IMR-90 (cell line): ENCODE results near the gene SLC9A9. TPM values are rescaled to one million over a fixed set of nuclear protein-coding genes. Genes with fewer than 3 reads are reported as not detected.

Experiments used
- ATAC-seq: fragments of 200-7000 bp; cut with Tn5 transposase; 2 replicates; pipeline ENCODE4 v1.9.1; 2020; ENCODE audit warnings: low read depth, mild to moderate bottlenecking, moderate library complexity
- BruUV-seq: library from RNA; stranded (reverse); fragments of 400-500 nt; replicated peaks from 2 replicates; lab custom pipeline; 2021; lab: Mats Ljungman, UMichigan
- CTCF ChIA-PET: fragments of 300-600 bp; formaldehyde crosslinking; extraction: SDS; loops from one replicate; lab custom pipeline; 2021; ENCODE audit warnings: antibody characterized with exemption; lab: Yijun Ruan, JAX
- POLR2A ChIA-PET: fragments of 300-600 bp; sonication (Branson Sonifier 250); formaldehyde crosslinking; loops from one replicate; lab custom pipeline; 2022; ENCODE audit warnings: antibody characterized with exemption; ENCODE audit not compliant: unreplicated experiment; lab: Charles Lee
- DNase-seq: peaks from one replicate; pipeline ENCODE4 v3.0.0; 2013
- H2AFZ ChIP-seq: replicated peaks from 2 replicates; pipeline ENCODE3; 2013; ENCODE audit warnings: low read length, mild to moderate bottlenecking; ENCODE audit not compliant: poor library complexity
- H2AK5ac ChIP-seq: 2 replicates; pipeline ENCODE4 v1.6.1; 2013; ENCODE audit warnings: low read depth, low read length, inconsistent platforms
- H2AK9ac ChIP-seq: replicated peaks from 2 replicates; pipeline ENCODE3; 2013; ENCODE audit warnings: mild to moderate bottlenecking, low read depth, low read length, moderate library complexity; ENCODE audit not compliant: poor library complexity
- H2BK120ac ChIP-seq: 2 replicates; pipeline ENCODE4 v1.6.1; 2013; ENCODE audit warnings: low read depth, low read length, inconsistent platforms
- H2BK15ac ChIP-seq: 3 replicates; pipeline ENCODE4 v1.6.1; 2013; ENCODE audit warnings: low read depth, low read length, inconsistent platforms
- H2BK20ac ChIP-seq: 2 replicates; pipeline ENCODE4 v1.6.1; 2013; ENCODE audit warnings: low read depth, mild to moderate bottlenecking, inconsistent platforms, low read length, moderate library complexity
- H2BK5ac ChIP-seq: 2 replicates; pipeline ENCODE4 v1.6.1; 2013; ENCODE audit warnings: mild to moderate bottlenecking, low read depth, low read length, inconsistent platforms; ENCODE audit not compliant: poor library complexity, severe bottlenecking
- H3K14ac ChIP-seq: replicated peaks from 2 replicates; pipeline ENCODE4 v1.6.1; 2013; ENCODE audit warnings: low read depth, low read length, inconsistent platforms
- H3K18ac ChIP-seq: 2 replicates; pipeline ENCODE4 v1.6.1; 2013; ENCODE audit warnings: low read depth, low read length, control low read depth
- H3K23ac ChIP-seq: 2 replicates; pipeline ENCODE4 v1.6.1; 2013; ENCODE audit warnings: low read depth, low read length, inconsistent platforms
- H3K27ac ChIP-seq: 2 replicates; pipeline ENCODE4 v1.5.1; 2013; ENCODE audit warnings: mild to moderate bottlenecking, control low read depth, low read length; ENCODE audit not compliant: insufficient read depth
- H3K27me3 ChIP-seq: 2 replicates; pipeline ENCODE4 v1.6.1; 2013; ENCODE audit warnings: low read length; ENCODE audit not compliant: control insufficient read depth, insufficient read depth
- H3K36me3 ChIP-seq: 2 replicates; pipeline ENCODE4 v1.6.1; 2013; ENCODE audit warnings: low read length, mixed read lengths; ENCODE audit not compliant: control insufficient read depth, insufficient read depth
- H3K4ac ChIP-seq: 2 replicates; pipeline ENCODE4 v1.6.1; 2013; ENCODE audit warnings: low read depth, low read length, inconsistent platforms
- H3K4me1 ChIP-seq: 2 replicates; pipeline ENCODE4 v1.6.1; 2013; ENCODE audit warnings: low read length, mixed read lengths; ENCODE audit not compliant: control insufficient read depth, insufficient read depth
- H3K4me2 ChIP-seq: 2 replicates; pipeline ENCODE4 v1.6.1; 2013; ENCODE audit warnings: low read depth, mild to moderate bottlenecking, control low read depth, low read length, moderate library complexity
- H3K4me3 ChIP-seq: 2 replicates; pipeline ENCODE4 v1.5.1; 2013; ENCODE audit warnings: low read depth, mild to moderate bottlenecking, control low read depth, low read length, moderate library complexity; ENCODE audit not compliant: insufficient read depth
- H3K56ac ChIP-seq: 2 replicates; pipeline ENCODE4 v1.6.1; 2013; ENCODE audit warnings: low read length, inconsistent platforms; ENCODE audit not compliant: insufficient read depth; ENCODE audit errors: extremely low read depth
- H3K79me1 ChIP-seq, 2 experiments: 2 replicates each; pipeline ENCODE4 v1.6.1; 2013; ENCODE audit warnings: low read length in 2 of 2, inconsistent platforms in 1 of 2, low read depth in 1 of 2
- H3K9ac ChIP-seq: 2 replicates; pipeline ENCODE4 v1.6.1; 2013; ENCODE audit warnings: low read depth, low read length, control low read depth
- H3K9me1 ChIP-seq: 2 replicates; pipeline ENCODE4 v1.6.1; 2013; ENCODE audit warnings: low read length, inconsistent platforms; ENCODE audit not compliant: insufficient read depth
- H3K9me3 ChIP-seq: 2 replicates; pipeline ENCODE4 v1.6.1; 2013; ENCODE audit warnings: low read length; ENCODE audit not compliant: control insufficient read depth, insufficient read depth
- H4K20me1 ChIP-seq: 2 replicates; pipeline ENCODE4 v1.6.1; 2013; ENCODE audit warnings: low read length, inconsistent platforms; ENCODE audit not compliant: insufficient read depth
- H4K5ac ChIP-seq: 2 replicates; pipeline ENCODE4 v1.6.1; 2013; ENCODE audit warnings: mild to moderate bottlenecking, low read depth, low read length, control low read depth
- H4K8ac ChIP-seq, 2 experiments: 2 replicates each; pipeline ENCODE4 v1.6.1; 2013; ENCODE audit warnings: low read depth in 2 of 2, low read length in 2 of 2, control low read depth in 1 of 2, inconsistent platforms in 1 of 2
- H4K91ac ChIP-seq: 2 replicates; pipeline ENCODE4 v1.6.1; 2013; ENCODE audit warnings: low read depth, low read length, inconsistent platforms; ENCODE audit not compliant: insufficient read depth
- BHLHE40 ChIP-seq: fragments of 150-350 bp; IDR thresholded peaks from 2 replicates; pipeline ENCODE4 v1.6.1; 2016; ENCODE audit warnings: mild to moderate bottlenecking, low read depth, low read length
- CEBPB ChIP-seq: IDR thresholded peaks from 2 replicates; pipeline ENCODE4 v1.6.1; 2012; ENCODE audit warnings: low read depth, low read length, improper control_type of control experiment
- CHD1 ChIP-seq: IDR thresholded peaks from 2 replicates; pipeline ENCODE4 v1.6.1; 2012; ENCODE audit warnings: low read depth, low read length, improper control_type of control experiment
- FOS ChIP-seq: fragments of 150-350 bp; IDR thresholded peaks from 2 replicates; pipeline ENCODE4 v1.6.1; 2016; ENCODE audit warnings: low read depth, low read length
- MAZ ChIP-seq: IDR thresholded peaks from 2 replicates; pipeline ENCODE4 v1.6.1; 2012; ENCODE audit warnings: low read depth, mild to moderate bottlenecking, low read length, improper control_type of control experiment, moderate library complexity, borderline replicate concordance
- NFE2L2 ChIP-seq: fragments of 150-350 bp; IDR thresholded peaks from 2 replicates; pipeline ENCODE4 v1.6.1; 2016; ENCODE audit warnings: low read depth, mild to moderate bottlenecking, low read length
- POLR2A ChIP-seq: IDR thresholded peaks from 2 replicates; pipeline ENCODE4 v1.6.1; 2012; ENCODE audit warnings: mild to moderate bottlenecking, low read depth, low read length
- RAD21 ChIP-seq: IDR thresholded peaks from 2 replicates; pipeline ENCODE4 v1.6.1; 2012; ENCODE audit warnings: low read length, improper control_type of control experiment
- RFX5 ChIP-seq: IDR thresholded peaks from 2 replicates; pipeline ENCODE4 v1.8.0; 2012; ENCODE audit warnings: low read depth, mild to moderate bottlenecking, low read length, moderate library complexity
- WGBS, 2 experiments: methylation state at CpG; one replicate each; pipeline versions ENCODE4 v1.1.5 to v1.1.7; 2013; ENCODE audit warnings: missing lambda C conversion rate in 2 of 2; ENCODE audit not compliant: insufficient read length in 1 of 2; ENCODE audit errors: extremely low coverage in 2 of 2; 5-methylcytosine and 5-hydroxymethylcytosine counted together
- dilution Hi-C: fragments of 300-500 bp; cut with HindIII; formaldehyde crosslinking; loops from one replicate; pipeline ENCODE4 v1.14.3; 2018; ENCODE audit warnings: low sequenced_read_pairs; ENCODE audit not compliant: unreplicated experiment
- in situ Hi-C: fragments of 300-500 bp; cut with MboI; formaldehyde crosslinking; loops from 3 replicates; pipeline ENCODE4 v1.14.3; 2019; ENCODE audit warnings: low sequenced_read_pairs, inconsistent platforms, mixed read lengths
- intact Hi-C: fragments of 100-400 bp; cut with micrococcal nuclease; formaldehyde crosslinking; loops from 2 replicates; pipeline ENCODE4 v1.10.0; 2022
- polyA plus RNA-seq, 3 experiments: library from polyadenylated mRNA; depleted of rRNA; stranded (reverse); fragments of >200 nt; gene quantifications; 2 replicates each; pipeline ENCODE4 v1.2.3, GENCODE V29; 2012; ENCODE audit warnings: low replicate concordance in 1 of 3
- total RNA-seq: library from RNA; depleted of rRNA; stranded (reverse); fragments of >200 nt; gene quantifications from 2 replicates; pipeline ENCODE4 v1.2.3, GENCODE V29; 2012
- TF ChIP-seq, protein P1 (sequence below): conservative IDR thresholded peaks from 2 replicates; pipeline ENCODE4 v1.5.1; 2012; ENCODE audit warnings: mild to moderate bottlenecking, low read depth, low read length, improper control_type of control experiment
- TF ChIP-seq, protein P2 (sequence below): fragments of 150-350 bp; IDR thresholded peaks from 2 replicates; pipeline ENCODE4 v1.6.1; 2016; ENCODE audit warnings: low read depth, mild to moderate bottlenecking, low read length, moderate library complexity, borderline replicate concordance
- TF ChIP-seq, protein P3 (sequence below): fragments of 150-350 bp; IDR thresholded peaks from 2 replicates; pipeline ENCODE4 v1.6.1; 2017; ENCODE audit warnings: mild to moderate bottlenecking, antibody characterized with exemption, low read length, low read depth

SLC9A9 gene
- total and polyA plus RNA-seq, 2 of the 4 experiments (the other 2 are of a cell fraction): 1.4 to 2.3 TPM

DNA sequence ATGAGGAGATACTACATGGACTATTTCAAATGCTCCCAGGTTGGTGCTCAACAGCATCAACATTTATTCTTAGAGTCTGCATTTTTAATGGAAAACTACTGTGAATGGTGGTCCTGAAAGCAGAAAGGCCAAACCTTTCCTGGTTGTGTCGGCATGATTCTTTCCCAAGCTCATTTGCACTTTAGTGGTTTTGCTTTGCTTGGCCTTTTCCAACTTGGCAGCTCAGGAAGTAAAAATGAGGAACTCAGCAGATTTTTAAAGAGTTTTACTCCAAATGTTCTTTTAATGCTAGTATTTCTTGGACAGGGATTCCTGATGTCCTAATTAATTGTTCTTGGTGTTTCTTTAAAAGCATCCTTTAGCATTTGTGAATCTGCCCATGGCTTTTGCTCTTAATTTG lies 197.4 kb downstream of the SLC9A9 start:
- Histone ChIP-seq H3K4me3 (no peak overlapping the region), H3K9me3 (no peaks in the 10 kb centered on the region), H4K8ac (no peak overlapping the region), H4K5ac (no peak overlapping the region), H3K56ac (no peak overlapping the region), H3K4me2 (no peak overlapping the region), H3K27ac (no peak overlapping the region), H3K27me3 (no peaks in the 10 kb centered on the region), H3K14ac (no peak overlapping the region), H3K79me1 (no peaks in the 10 kb centered on the region), H2BK15ac (no peak overlapping the region), H2AK9ac (no peak overlapping the region), H3K36me3 (no peaks in the 10 kb centered on the region), H4K20me1 (no peaks in the 10 kb centered on the region), H3K18ac (no peak overlapping the region), H2AK5ac (no peak overlapping the region), H2BK120ac (no peak overlapping the region), H2BK20ac (no peak overlapping the region), H3K4me1 (no peaks in the 10 kb centered on the region), H3K9ac (no peak overlapping the region), H4K91ac (no peak overlapping the region), H3K9me1 (no peaks in the 10 kb centered on the region), H2BK5ac (no peak overlapping the region), H3K4ac (no peak overlapping the region), H2AFZ (no peak overlapping the region), H3K23ac (no peak overlapping the region)
- intact Hi-C loops: no loop called here
- BruUV-seq: no TSS peak
- in situ Hi-C loops: loop anchor here (10.0 kb wide), 1 partner anchor 546 kb away; no protein-coding TSS in a partner anchor
- POLR2A ChIA-PET: no interaction called here
- TF ChIP-seq POLR2A (no peak), NFE2L2 (no peak), FOS (no peak), RAD21 (no peak), BHLHE40 (no peak), RFX5 (no peak), CEBPB (no peak), MAZ (no peak), CHD1 (no peak)
- TF ChIP-seq, protein P1, sequence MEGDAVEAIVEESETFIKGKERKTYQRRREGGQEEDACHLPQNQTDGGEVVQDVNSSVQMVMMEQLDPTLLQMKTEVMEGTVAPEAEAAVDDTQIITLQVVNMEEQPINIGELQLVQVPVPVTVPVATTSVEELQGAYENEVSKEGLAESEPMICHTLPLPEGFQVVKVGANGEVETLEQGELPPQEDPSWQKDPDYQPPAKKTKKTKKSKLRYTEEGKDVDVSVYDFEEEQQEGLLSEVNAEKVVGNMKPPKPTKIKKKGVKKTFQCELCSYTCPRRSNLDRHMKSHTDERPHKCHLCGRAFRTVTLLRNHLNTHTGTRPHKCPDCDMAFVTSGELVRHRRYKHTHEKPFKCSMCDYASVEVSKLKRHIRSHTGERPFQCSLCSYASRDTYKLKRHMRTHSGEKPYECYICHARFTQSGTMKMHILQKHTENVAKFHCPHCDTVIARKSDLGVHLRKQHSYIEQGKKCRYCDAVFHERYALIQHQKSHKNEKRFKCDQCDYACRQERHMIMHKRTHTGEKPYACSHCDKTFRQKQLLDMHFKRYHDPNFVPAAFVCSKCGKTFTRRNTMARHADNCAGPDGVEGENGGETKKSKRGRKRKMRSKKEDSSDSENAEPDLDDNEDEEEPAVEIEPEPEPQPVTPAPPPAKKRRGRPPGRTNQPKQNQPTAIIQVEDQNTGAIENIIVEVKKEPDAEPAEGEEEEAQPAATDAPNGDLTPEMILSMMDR: no peak
- TF ChIP-seq, protein P2, sequence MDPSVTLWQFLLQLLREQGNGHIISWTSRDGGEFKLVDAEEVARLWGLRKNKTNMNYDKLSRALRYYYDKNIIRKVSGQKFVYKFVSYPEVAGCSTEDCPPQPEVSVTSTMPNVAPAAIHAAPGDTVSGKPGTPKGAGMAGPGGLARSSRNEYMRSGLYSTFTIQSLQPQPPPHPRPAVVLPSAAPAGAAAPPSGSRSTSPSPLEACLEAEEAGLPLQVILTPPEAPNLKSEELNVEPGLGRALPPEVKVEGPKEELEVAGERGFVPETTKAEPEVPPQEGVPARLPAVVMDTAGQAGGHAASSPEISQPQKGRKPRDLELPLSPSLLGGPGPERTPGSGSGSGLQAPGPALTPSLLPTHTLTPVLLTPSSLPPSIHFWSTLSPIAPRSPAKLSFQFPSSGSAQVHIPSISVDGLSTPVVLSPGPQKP: no peak
- TF ChIP-seq, protein P3, sequence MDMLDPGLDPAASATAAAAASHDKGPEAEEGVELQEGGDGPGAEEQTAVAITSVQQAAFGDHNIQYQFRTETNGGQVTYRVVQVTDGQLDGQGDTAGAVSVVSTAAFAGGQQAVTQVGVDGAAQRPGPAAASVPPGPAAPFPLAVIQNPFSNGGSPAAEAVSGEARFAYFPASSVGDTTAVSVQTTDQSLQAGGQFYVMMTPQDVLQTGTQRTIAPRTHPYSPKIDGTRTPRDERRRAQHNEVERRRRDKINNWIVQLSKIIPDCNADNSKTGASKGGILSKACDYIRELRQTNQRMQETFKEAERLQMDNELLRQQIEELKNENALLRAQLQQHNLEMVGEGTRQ: no peak
- no CpG with 5 or more reads among the region's 1 CpG for WGBS, 2 experiments
- no peak for ATAC-seq
- dilution Hi-C loops: no loop called here
- CTCF ChIA-PET: no interaction called here
- no peak for DNase-seq
